ENCODE results near the gene ISG20. TPM values are rescaled to one million over a fixed set of nuclear protein-coding genes. Genes with fewer than 3 reads are reported as not detected.

ISG20 gene
- total RNA-seq, 1 donor from 2014 or later: 0.65 TPM

- Histone ChIP-seq H3K4me3 (no peak overlapping the region), H3K36me3 (no peaks in the 10 kb centered on the region), H3K27ac (no peak overlapping the region), H3K9ac (peak overlapping the region; percentile 0), H3K4me2 (peak overlapping the region; percentile 99), H3K27me3 (no peaks in the 10 kb centered on the region), H3K79me2 (ENCODE audit: low read depth) (peaks cover 83% of the 10 kb centered on the region), H4K20me1 (ENCODE audit: low read depth) (peaks cover 80% of the 10 kb centered on the region), H2AFZ (replicated peaks) (no peak overlapping the region), H3F3A (ENCODE audit: low read depth) (peaks cover 9% of the 10 kb centered on the region), H3K9me3 (ENCODE audit: low read depth) (no peaks in the 10 kb centered on the region), H3K4me1 (peaks cover 25% of the 10 kb centered on the region)
- H3K4me1 Mint-ChIP-seq: peaks cover 28% of the 10 kb centered on the region
- peak overlapping the region; percentile 48 for H3K4me3 Mint-ChIP-seq
- H3K27ac Mint-ChIP-seq: peak overlapping the region; percentile 64
- H3K27me3 Mint-ChIP-seq (ENCODE audit: insufficient read depth, low read depth): peaks cover 2% of the 10 kb centered on the region
- H3K9me3 Mint-ChIP-seq: no peaks in the 10 kb centered on the region
- peaks cover 7% of the 10 kb centered on the region for H3K36me3 Mint-ChIP-seq
- peak; percentile 49 for DNase-seq (ENCODE audit: low spot score)
- TF ChIP-seq EZH2 (IDR thresholded peaks at IDR 0.05) (no peak), CTCF (IDR thresholded peaks at IDR 0.05) (peak; percentile 48), EZH2phosphoT487 (IDR thresholded peaks at IDR 0.05) (no peak)
Observed at GRCh38 chr15:88624156-88624970, 14.5 kb upstream of the ISG20 start.

GRCh38 chr15:88624971-88625490 is 13.8 kb upstream of the ISG20 start:
- Mint-ChIP-seq H3K9me3 (no peaks in the 10 kb centered on the region), H3K27me3 (ENCODE audit: insufficient read depth, low read depth) (peaks cover 2% of the 10 kb centered on the region), H3K4me3 (no peak overlapping the region), H3K27ac (no peak overlapping the region), H3K4me1 (peaks cover 28% of the 10 kb centered on the region), H3K36me3 (peaks cover 12% of the 10 kb centered on the region)
- H4K20me1 ChIP-seq (ENCODE audit: low read depth): peaks cover 87% of the 10 kb centered on the region
- peaks cover 5% of the 10 kb centered on the region for H3F3A ChIP-seq (ENCODE audit: low read depth)
- H3K79me2 ChIP-seq (ENCODE audit: low read depth): peaks cover 83% of the 10 kb centered on the region
- DNase-seq (ENCODE audit: low spot score): no peak
- H3K4me2 ChIP-seq: peak overlapping the region; percentile 13
- H3K4me1 ChIP-seq: peaks cover 20% of the 10 kb centered on the region
- H3K9me3 ChIP-seq (ENCODE audit: low read depth): no peaks in the 10 kb centered on the region
- no peak overlapping the region for H2AFZ ChIP-seq (replicated peaks)
- H3K27me3 ChIP-seq: no peaks in the 10 kb centered on the region
- no peak overlapping the region for H3K4me3 ChIP-seq
- no peak overlapping the region for H3K9ac ChIP-seq
- no peak overlapping the region for H3K27ac ChIP-seq
- no peak for TF ChIP-seq EZH2phosphoT487 (IDR thresholded peaks at IDR 0.05)
- no peak for TF ChIP-seq EZH2 (IDR thresholded peaks at IDR 0.05)
- no peak for TF ChIP-seq CTCF (IDR thresholded peaks at IDR 0.05)
- no peaks in the 10 kb centered on the region for H3K36me3 ChIP-seq

- Histone ChIP-seq H3K9ac (no peak overlapping the region), H3F3A (ENCODE audit: low read depth) (no peaks in the 10 kb centered on the region), H4K20me1 (ENCODE audit: low read depth) (peaks cover 96% of the 10 kb centered on the region), H3K79me2 (ENCODE audit: low read depth) (peaks cover 83% of the 10 kb centered on the region), H3K27ac (no peak overlapping the region), H3K4me2 (no peak overlapping the region), H2AFZ (replicated peaks) (no peak overlapping the region), H3K27me3 (no peaks in the 10 kb centered on the region), H3K4me1 (peaks cover 17% of the 10 kb centered on the region), H3K4me3 (no peak overlapping the region), H3K9me3 (ENCODE audit: low read depth) (no peaks in the 10 kb centered on the region), H3K36me3 (no peaks in the 10 kb centered on the region)
- Mint-ChIP-seq H3K4me1 (peaks cover 23% of the 10 kb centered on the region), H3K9me3 (no peaks in the 10 kb centered on the region), H3K27ac (no peak overlapping the region), H3K36me3 (peaks cover 17% of the 10 kb centered on the region), H3K4me3 (no peak overlapping the region), H3K27me3 (ENCODE audit: insufficient read depth, low read depth) (peaks cover 2% of the 10 kb centered on the region)
- DNase-seq (ENCODE audit: low spot score): no peak
- TF ChIP-seq EZH2 (IDR thresholded peaks at IDR 0.05) (no peak), EZH2phosphoT487 (IDR thresholded peaks at IDR 0.05) (no peak), CTCF (IDR thresholded peaks at IDR 0.05) (no peak)
Observed at GRCh38 chr15:88625943-88626741, 12.7 kb upstream of the ISG20 start.
